Measurements from ENCODE around the gene ATP2B3. TPM values are rescaled to one million over a fixed set of nuclear protein-coding genes. Genes with fewer than 3 reads are reported as not detected.

Gene ATP2B3
- total and polyA plus RNA-seq, 2 experiments from 2014 or later: 0.17 TPM; not detected in 1

- H3K27me3 Mint-ChIP-seq (ENCODE audit: insufficient read depth, low read depth, poor library complexity): peaks cover 4% of the 10 kb centered on the region
- H3K36me3 ChIP-seq (ENCODE audit: insufficient read depth): no peaks in the 10 kb centered on the region
- H3K36me3 Mint-ChIP-seq (ENCODE audit: low read depth): no peaks in the 10 kb centered on the region
- H3K9me2 ChIP-seq (ENCODE audit: insufficient read depth): no peaks in the 10 kb centered on the region
- no peaks in the 10 kb centered on the region for H4K20me1 ChIP-seq (replicated peaks; ENCODE audit: insufficient read depth)
- peaks cover 5% of the 10 kb centered on the region for H3K4me1 Mint-ChIP-seq
- no peak overlapping the region for H3K4me2 ChIP-seq
- no peak overlapping the region for H3K4me3 ChIP-seq
- H3K27ac ChIP-seq (ENCODE audit: low read depth): no peak overlapping the region
- no peak for ATAC-seq
- no peaks in the 10 kb centered on the region for H3K27me3 ChIP-seq (ENCODE audit: insufficient read depth)
- no peaks in the 10 kb centered on the region for H3K4me1 ChIP-seq (ENCODE audit: insufficient read depth)
- no peak for DNase-seq (ENCODE audit: low spot score)
- H3K79me2 ChIP-seq (replicated peaks; ENCODE audit: insufficient read depth): no peaks in the 10 kb centered on the region
- H3K9me3 Mint-ChIP-seq: no peaks in the 10 kb centered on the region
- no peak overlapping the region for H3K4me3 Mint-ChIP-seq
- no peak overlapping the region for H2AFZ ChIP-seq
- H3F3A ChIP-seq (replicated peaks; ENCODE audit: low read depth): no peaks in the 10 kb centered on the region
- H3K27ac Mint-ChIP-seq: no peak overlapping the region
- no peak for TF ChIP-seq ETS1 (IDR thresholded peaks at IDR 0.05)
- TF ChIP-seq ZNF114 (CRISPR knock-in tag; IDR thresholded peaks at IDR 0.05): no peak
- no peak for TF ChIP-seq JUNB (IDR thresholded peaks at IDR 0.05; ENCODE audit: unreplicated experiment)
- TF ChIP-seq ZNF331 (CRISPR knock-in tag; IDR thresholded peaks at IDR 0.05; ENCODE audit: low read depth): no peak
- TF ChIP-seq NANOG (IDR thresholded peaks at IDR 0.05; ENCODE audit: borderline replicate concordance): no peak
- no peak for TF ChIP-seq POLR2AphosphoS5 (IDR thresholded peaks at IDR 0.05; ENCODE audit: low read depth)
- no peak for TF ChIP-seq EZH2phosphoT487 (IDR thresholded peaks at IDR 0.05; ENCODE audit: unreplicated experiment)
- no peak for TF ChIP-seq EZH2 (IDR thresholded peaks at IDR 0.05; ENCODE audit: low read depth, unreplicated experiment)
- no peak for TF ChIP-seq CTCF (conservative IDR thresholded peaks at IDR 0.05; ENCODE audit: low read depth in 2 of 2)
These were observed 23.4 kb upstream of the ATP2B3 start for GRCh38 chrX:153494061-153494460.

GRCh38 chrX:153494541-153495361 lies 22.7 kb upstream of the ATP2B3 start, which contains the start of gene BGN:
TSS of gene BGN (plus strand) at chrX:153494980. CDS start at chrX:153504632, 9,652 bp downstream.
- no peak for TF ChIP-seq EZH2 (IDR thresholded peaks at IDR 0.05; ENCODE audit: low read depth, unreplicated experiment)
- TF ChIP-seq CTCF (conservative IDR thresholded peaks at IDR 0.05; ENCODE audit: low read depth in 2 of 2): peak; percentile 25 to 63; a peak in 2 of 4 replicates
- H2AFZ ChIP-seq: no peak within 1 kb of the TSS
- H3K36me3 ChIP-seq (ENCODE audit: insufficient read depth): no peaks in the 10 kb centered on the region
- H3K27me3 ChIP-seq (ENCODE audit: insufficient read depth): no peaks in the 10 kb centered on the region
- no peaks in the 10 kb centered on the region for H4K20me1 ChIP-seq (replicated peaks; ENCODE audit: insufficient read depth)
- no peaks in the 10 kb centered on the region for H3K79me2 ChIP-seq (replicated peaks; ENCODE audit: insufficient read depth)
- no peaks in the 10 kb centered on the region for H3F3A ChIP-seq (replicated peaks; ENCODE audit: low read depth)
- H3K9me2 ChIP-seq (ENCODE audit: insufficient read depth): no peaks in the 10 kb centered on the region
- ATAC-seq (peak; percentile 66), DNase-seq (ENCODE audit: low spot score) (peak; percentile 52)
- no peak within 1 kb of the TSS for H3K27ac ChIP-seq (ENCODE audit: low read depth)
- H3K4me3 ChIP-seq: 0 out of 2 replicates have a peak within 1 kb of the TSS, but pooled peaks have one; percentile 38
- Mint-ChIP-seq H3K36me3 (ENCODE audit: low read depth) (no peaks in the 10 kb centered on the region), H3K4me1 (peaks cover 5% of the 10 kb centered on the region), H3K27me3 (ENCODE audit: insufficient read depth, low read depth, poor library complexity) (peaks cover 2% of the 10 kb centered on the region), H3K4me3 (peak within 1 kb of the TSS; percentile 54), H3K9me3 (no peaks in the 10 kb centered on the region), H3K27ac (no peak within 1 kb of the TSS)
- H3K4me1 ChIP-seq (ENCODE audit: insufficient read depth): no peaks in the 10 kb centered on the region
- H3K4me2 ChIP-seq: peak within 1 kb of the TSS; percentile 66

Data from GM23338 (cell line).